HepG2 (cell line): Measurements from ENCODE around the gene UVSSA. TPM values are rescaled to one million over a fixed set of nuclear protein-coding genes. Genes with fewer than 3 reads are reported as not detected.

Experiments used
- FOXO1 ChIP-seq: sonication (generic); formaldehyde crosslinking; IDR thresholded peaks from 2 replicates; pipeline ENCODE4 v1.4.0; 2020; ENCODE audit warnings: missing genetic modification reagents
- HOMEZ ChIP-seq: IDR thresholded peaks from 2 replicates; pipeline ENCODE4 v1.6.1; 2016; ENCODE audit warnings: low read depth
- IRX3 ChIP-seq: sonication (generic); formaldehyde crosslinking; IDR thresholded peaks from 2 replicates; pipeline ENCODE4 v1.8.1; 2023; ENCODE audit warnings: mild to moderate bottlenecking, low read depth, missing genetic modification reagents, borderline replicate concordance
- PAXIP1 ChIP-seq: sonication (generic); formaldehyde crosslinking; conservative IDR thresholded peaks from 2 replicates; pipeline ENCODE4 v1.4.0; 2020; ENCODE audit warnings: mild to moderate bottlenecking, missing genetic modification reagents, moderate library complexity
- STAG1 ChIP-seq: sonication (generic); formaldehyde crosslinking; IDR thresholded peaks from 2 replicates; pipeline ENCODE4 v1.4.0; 2020; ENCODE audit warnings: missing genetic modification reagents
- ZHX2 ChIP-seq, 2 experiments: sonication (generic) in 1 of 2; formaldehyde crosslinking in 1 of 2; IDR thresholded peaks; 2 replicates each; pipeline versions ENCODE4 v1.6.1 to v1.9.0; 2014 to 2022; ENCODE audit warnings: antibody characterized with exemption in 1 of 2, borderline replicate concordance in 1 of 2, inconsistent platforms in 1 of 2, low read depth in 1 of 2, missing genetic modification reagents in 1 of 2
- ZKSCAN5 ChIP-seq: sonication (generic); formaldehyde crosslinking; IDR thresholded peaks from 2 replicates; pipeline ENCODE4 v1.5.1; 2020; ENCODE audit warnings: mild to moderate bottlenecking, missing genetic modification reagents
- ZNF136 ChIP-seq: sonication (generic); formaldehyde crosslinking; IDR thresholded peaks from 2 replicates; pipeline ENCODE4 v1.8.1; 2022; ENCODE audit warnings: low read depth, mild to moderate bottlenecking, moderate library complexity, missing genetic modification reagents
- ZNF275 ChIP-seq: sonication (generic); formaldehyde crosslinking; IDR thresholded peaks from 2 replicates; pipeline ENCODE4 v1.8.0; 2022; ENCODE audit warnings: missing genetic modification reagents, mild to moderate bottlenecking, inconsistent platforms, borderline replicate concordance
- ZNF556 ChIP-seq: sonication (generic); formaldehyde crosslinking; IDR thresholded peaks from 2 replicates; pipeline ENCODE4 v1.4.0; 2020; ENCODE audit warnings: mild to moderate bottlenecking, missing genetic modification reagents, borderline replicate concordance
- ZNF614 ChIP-seq: IDR thresholded peaks from 2 replicates; pipeline ENCODE4 v1.6.1; 2018; ENCODE audit warnings: missing biosample characterization, missing genetic modification reagents, inconsistent platforms, borderline replicate concordance
- ZNF784 ChIP-seq: sonication (generic); formaldehyde crosslinking; IDR thresholded peaks from 2 replicates; pipeline ENCODE4 v1.5.1; 2020; ENCODE audit warnings: missing genetic modification reagents, mild to moderate bottlenecking, borderline replicate concordance
- polyA plus RNA-seq, 8 experiments: library from polyadenylated mRNA; depleted of rRNA in 3 of 8; stranded (reverse) in 7 of 8; unstranded in 1 of 8; fragments of >200 nt; fragmentation: Illumina TruSeq in 4 of 8; extraction: Trizol in 4 of 8; gene quantifications; 2 replicates each; pipeline versions ENCODE4 v1.2.1 to v1.2.3, GENCODE V29; 2011 to 2016; ENCODE audit warnings: low read depth in 4 of 8, missing spikeins in 1 of 8, mixed read lengths in 1 of 8; ENCODE audit not compliant: insufficient read depth in 1 of 8
- total RNA-seq, 5 experiments: library from RNA; depleted of rRNA; stranded (reverse); fragments of >200 nt; fragmentation: Illumina TruSeq; extraction: Trizol; gene quantifications; 2 replicates each; pipeline ENCODE4 v1.2.3, GENCODE V29; 2016; ENCODE audit warnings: low read depth in 1 of 5

The UVSSA gene
- total and polyA plus RNA-seq, 2 of the 13 experiments (the other 11 are each of a cell fraction or from before 2014, with no cell fraction given): 4.6 to 8.4 TPM

- TF ChIP-seq ZHX2 (IDR thresholded peaks at IDR 0.05; ENCODE audit: low read depth) (no peak), ZHX2 (CRISPR knock-in tag; IDR thresholded peaks at IDR 0.05; ENCODE audit: borderline replicate concordance) (no peak), HOMEZ (CRISPR knock-in tag) (no peak), ZNF556 (CRISPR knock-in tag) (peak; percentile 25; the same call in 1 of the 2 replicates), IRX3 (no peak), ZNF275 (CRISPR knock-in tag) (no peak), ZNF614 (CRISPR knock-in tag) (no peak), ZKSCAN5 (CRISPR knock-in tag) (no peak), FOXO1 (CRISPR knock-in tag) (no peak; the same call in 1 of the 2 replicates), ZNF136 (CRISPR knock-in tag) (no peak), STAG1 (CRISPR knock-in tag) (no peak), ZNF784 (CRISPR knock-in tag) (no peak), PAXIP1 (CRISPR knock-in tag) (peak; percentile 47; the same call in 1 of the 2 replicates)
Observed at GRCh38 chr4:1309261-1310010, 37.6 kb upstream of the UVSSA start (continued).
